Retina (tissue), 1 donor: ENCODE measurements around the gene SWI5.
"Not testable (repeated sequence)": the region's sequence is repeated elsewhere in the genome, so short reads cannot be mapped to it uniquely, and the experiment has no call there.

Experiments used
- DNase-seq: peaks from one replicate; pipeline ENCODE4 v3.0.0-alpha.2; 2016

Gene SWI5

GRCh38 chr9:128279088-128280073 lies 3.3 kb downstream of the SWI5 start:
- not testable (repeated sequence) for DNase-seq

GRCh38 chr9:128280084-128280622 lies 4.1 kb downstream of the SWI5 start:
- no peak for DNase-seq

DNA sequence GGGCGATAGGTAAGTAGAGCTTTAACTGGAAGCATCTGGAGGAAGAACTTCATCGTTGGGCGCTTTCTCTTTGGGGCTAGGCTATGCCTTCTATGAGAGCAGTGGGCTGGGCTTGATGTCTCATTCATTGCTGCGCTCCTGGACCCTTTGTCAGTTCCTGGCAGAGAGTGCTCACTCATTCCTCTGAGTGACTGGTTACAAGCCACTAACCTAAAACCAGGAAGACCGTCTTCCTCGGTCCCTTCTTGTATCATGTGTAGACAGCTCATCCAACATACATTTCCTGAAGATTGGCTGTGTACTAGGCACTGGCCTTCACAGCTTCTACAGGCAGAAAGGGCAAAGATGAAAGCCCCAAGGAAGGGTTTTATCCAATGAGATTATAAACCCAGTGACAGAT lies 6.4 kb downstream of the SWI5 start:
- DNase-seq = no peak

DNA sequence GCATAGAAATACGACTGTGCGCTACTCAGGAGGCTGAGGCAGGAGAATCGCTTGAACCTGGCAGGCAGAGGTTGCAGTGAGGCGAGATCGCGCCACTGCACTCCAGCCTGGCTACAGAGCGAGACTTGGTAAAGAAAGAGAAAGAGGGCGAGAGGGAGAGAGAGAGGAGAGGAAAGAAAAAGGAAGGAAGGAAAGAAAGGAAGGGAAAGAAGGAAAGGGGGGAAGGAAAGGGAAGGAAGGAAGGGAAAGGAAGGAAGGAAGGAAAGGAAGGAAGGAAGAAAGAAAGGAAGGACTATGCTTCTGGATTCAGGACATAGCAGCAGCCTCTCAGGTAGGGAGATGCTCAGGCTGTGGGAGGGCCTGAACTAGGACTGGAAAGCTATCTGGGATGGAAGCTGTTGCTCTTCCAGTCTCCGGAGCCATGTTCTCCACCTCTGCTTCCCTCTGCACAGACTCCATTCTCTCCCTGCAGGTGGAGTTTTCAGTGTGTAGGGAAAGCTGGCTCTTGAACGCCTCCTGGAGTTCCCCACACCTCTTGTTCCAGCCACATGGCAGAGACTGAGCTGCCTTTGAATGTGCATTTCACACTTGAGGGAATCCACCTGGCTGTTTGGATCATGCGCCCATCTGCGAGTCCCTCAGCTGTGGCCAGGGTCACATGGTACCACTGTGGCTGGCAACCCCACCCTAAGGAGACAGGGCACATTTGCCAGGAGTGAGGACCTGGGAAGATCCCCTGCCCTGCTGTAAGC lies 9.1 kb downstream of the SWI5 start:
- no peak for DNase-seq

DNA sequence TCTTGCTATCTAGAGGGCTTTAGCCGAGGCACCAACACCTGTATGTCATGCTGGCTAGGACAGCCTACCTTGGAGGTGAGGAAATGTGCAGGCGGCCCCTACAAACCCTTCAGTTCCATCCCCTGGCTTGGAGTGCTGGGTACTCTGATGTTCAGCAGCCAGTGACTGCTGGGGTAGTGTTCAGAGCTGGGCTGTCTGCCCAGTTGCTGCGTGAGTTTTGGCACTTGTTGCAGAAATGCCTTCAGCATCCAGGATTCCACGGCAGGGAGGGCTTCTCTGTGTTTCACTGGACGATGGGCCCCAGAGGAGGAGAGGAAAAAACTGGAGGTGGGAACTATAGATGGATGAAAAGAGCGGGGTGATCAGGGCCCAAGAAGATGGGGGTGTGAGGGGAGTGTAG lies 10.4 kb downstream of the SWI5 start:
- no peak for DNase-seq

DNA sequence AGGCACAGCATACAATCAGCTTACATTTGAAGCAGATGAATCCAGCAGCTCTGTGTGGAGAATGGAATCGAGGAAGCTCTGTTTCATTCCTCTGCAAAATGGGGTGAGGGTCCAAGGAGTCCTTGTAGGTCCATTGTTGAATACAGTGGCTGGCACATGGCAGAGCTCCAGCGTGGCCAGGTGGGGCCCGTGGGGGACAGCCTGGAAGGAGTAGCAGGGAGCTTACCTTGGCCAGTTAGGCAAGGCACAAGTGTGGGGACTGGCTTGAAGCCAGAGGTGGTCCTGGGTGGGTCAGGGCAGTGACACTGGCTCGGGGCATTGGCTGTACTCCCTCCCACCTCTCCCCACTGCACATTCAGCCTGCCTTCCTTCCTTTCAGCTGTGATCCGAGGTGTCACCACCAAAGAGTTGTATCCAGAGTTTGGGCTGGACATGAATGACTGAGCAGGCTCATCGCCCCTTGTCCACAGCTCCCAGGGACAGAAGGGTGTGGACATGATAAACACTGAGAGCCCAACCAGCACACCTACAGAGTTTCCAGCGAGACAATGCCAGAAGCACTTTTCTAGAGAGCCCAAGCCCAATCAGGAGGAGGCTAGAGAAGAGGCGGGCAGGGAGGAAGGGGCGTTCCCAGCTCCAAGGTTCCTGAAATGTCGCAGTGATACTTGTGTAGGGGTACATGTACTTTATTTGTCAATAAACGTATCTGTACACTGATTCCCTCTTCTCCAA lies 12.4 kb downstream of the SWI5 start:
- DNase-seq = no peak

DNA sequence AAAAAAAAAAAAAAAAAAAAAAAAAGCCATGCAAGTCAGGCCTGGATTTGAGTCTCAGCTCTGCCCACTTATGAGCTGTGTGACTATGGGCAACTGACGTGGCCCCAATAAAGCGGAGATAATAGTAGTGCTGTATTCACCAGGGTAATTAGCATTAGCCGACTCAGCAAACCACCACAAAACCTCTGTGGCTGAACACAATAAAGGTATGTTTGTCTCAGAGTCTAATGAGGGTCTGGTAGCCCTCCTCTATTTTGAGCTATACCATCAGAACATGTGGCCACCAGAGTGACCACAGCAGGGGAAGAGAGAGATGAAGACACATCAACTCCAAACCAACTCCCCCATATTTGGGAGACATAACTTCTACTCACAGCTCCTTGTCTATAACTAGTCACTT lies 15.9 kb downstream of the SWI5 start:
- DNase-seq = no peak

- DNase-seq = no peak
Observed at GRCh38 chr9:128293091-128293490, 17.0 kb downstream of the SWI5 start.

DNA sequence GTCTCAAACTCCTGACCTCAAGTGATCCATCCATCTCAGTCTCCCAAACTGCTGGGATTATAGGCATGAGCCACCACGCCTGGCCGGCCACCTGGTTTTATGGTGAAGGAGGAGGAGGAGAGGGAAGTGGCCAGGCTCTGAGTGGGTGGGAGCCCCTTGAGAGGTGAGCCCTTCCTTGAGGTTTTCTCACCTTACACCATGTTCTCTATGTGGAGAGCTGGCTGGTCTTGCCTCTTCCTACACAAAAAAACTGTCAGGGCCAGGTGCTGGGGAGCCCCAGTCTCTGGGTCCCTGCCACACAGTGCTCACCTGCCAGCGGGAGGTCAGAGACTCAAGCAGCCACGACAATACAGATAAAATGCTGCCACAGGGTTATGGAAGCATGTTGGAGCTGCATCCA lies 18.1 kb downstream of the SWI5 start:
- DNase-seq = no peak

GRCh38 chr9:128296340-128297220 lies 20.5 kb downstream of the SWI5 start:
- DNase-seq = no peak

- no peak for DNase-seq
Observed at GRCh38 chr9:128297221-128297773, 21.2 kb downstream of the SWI5 start.

DNA sequence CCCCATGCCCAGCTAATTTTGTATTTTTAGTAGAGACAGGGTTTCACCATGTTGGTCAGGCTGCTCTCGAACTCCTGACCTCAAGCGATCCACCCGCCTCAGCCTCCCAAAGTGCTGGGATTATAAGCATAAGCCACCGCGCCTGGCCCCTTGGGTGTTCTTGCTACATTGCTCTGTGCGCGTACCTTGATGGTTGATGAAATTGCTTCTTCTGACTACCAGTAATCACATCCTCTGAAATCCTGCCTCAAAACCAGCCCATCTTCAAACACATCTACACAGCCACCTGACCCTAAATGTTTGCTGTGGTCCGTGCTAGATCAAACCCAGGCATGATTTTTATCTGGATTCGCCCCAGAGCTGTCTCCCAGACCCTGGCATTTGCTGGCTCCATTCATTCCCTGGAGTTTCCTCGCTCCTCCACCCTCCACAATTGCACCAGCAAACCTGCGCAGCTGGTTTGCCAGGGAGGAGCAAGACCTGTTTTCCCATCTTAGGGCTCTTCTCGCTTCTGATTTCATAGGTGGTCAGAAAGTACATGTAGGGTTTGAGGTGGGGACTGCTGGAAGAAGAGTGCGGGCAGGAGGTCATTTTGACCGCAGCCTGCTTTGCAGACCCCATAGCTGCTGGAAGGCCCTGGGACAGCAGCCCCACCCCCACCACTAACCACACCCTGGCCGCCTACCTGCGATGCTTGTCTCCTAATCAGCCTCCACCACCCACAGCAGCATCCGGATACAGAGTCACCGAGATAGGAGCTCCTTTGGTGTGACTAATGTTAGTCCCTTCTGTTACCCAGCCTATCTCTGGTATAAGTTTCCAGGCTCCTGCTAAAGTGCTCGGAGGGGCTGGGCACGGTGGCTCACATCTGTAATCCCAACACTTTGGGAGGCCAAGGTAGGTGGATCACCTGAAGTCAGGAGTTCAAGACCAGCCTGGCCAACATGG lies 22.7 kb downstream of the SWI5 start:
- no peak for DNase-seq

- DNase-seq = no peak
Observed at GRCh38 chr9:128304136-128304970, 28.3 kb downstream of the SWI5 start.

GRCh38 chr9:128304971-128305288 lies 28.9 kb downstream of the SWI5 start:
- DNase-seq = no peak

GRCh38 chr9:128309551-128309950 lies 33.5 kb downstream of the SWI5 start:
- DNase-seq = no peak

DNA sequence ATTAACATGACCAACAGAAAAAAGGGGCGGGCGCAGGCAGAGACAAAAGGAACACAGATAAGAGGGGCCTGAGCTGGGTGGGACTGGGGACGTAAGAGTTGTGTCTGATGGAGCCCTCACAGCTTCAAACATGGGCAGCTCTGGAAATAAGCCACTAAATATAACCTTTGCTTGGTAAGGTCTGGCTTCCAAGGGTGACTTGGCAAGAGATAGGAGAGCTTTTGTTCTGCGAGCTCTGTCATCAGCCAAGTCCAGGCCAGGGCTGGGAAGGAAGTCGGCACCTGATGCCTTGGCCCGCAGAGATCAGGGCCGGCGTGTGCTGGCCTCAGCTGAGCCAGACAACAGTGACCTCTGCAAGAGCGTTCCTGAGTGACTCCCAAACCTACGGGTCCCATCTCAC lies 34.4 kb downstream of the SWI5 start:
- no peak for DNase-seq

GRCh38 chr9:128314697-128315096 lies 38.6 kb downstream of the SWI5 start:
- DNase-seq = no peak

GRCh38 chr9:128316421-128316820 lies 40.3 kb downstream of the SWI5 start:
- no peak for DNase-seq

- DNase-seq = no peak
Observed at GRCh38 chr9:128317629-128318028, 41.6 kb downstream of the SWI5 start.

GRCh38 chr9:128321343-128321742 lies 45.3 kb downstream of the SWI5 start:
- no peak for DNase-seq
